Measurements from ENCODE around the gene CPEB4. TPM values are rescaled to one million over a fixed set of nuclear protein-coding genes. Genes with fewer than 3 reads are reported as not detected.

The CPEB4 gene
- total and polyA plus RNA-seq, 4 donors = 14.3 to 113 (median 32.1) TPM

- Histone ChIP-seq H3K9ac (ENCODE audit: low read depth in 1 of 2, low read length in 2 of 2) (peak overlapping the region in 1 of 2 donors; percentile 19), H3K27ac (ENCODE audit: low read depth in 1 of 2, low read length in 2 of 2) (peak overlapping the region; percentile 38 to 55), H3K4me3 (ENCODE audit: low read depth in 1 of 3, low read length in 3 of 3) (no peak overlapping the region), H3K27me3 (ENCODE audit: control insufficient read depth in 4 of 4, insufficient read depth in 4 of 4, low read length in 3 of 4) (no peaks in the 10 kb centered on the region), H3K36me3 (ENCODE audit: control insufficient read depth in 4 of 4, insufficient read depth in 3 of 4, low read depth in 1 of 4, low read length in 3 of 4) (no peaks in the 10 kb centered on the region), H3K4me1 (ENCODE audit: control insufficient read depth in 4 of 4, insufficient read depth in 4 of 4, low read length in 3 of 4) (peaks cover 4 to 15% (median 10%) of the 10 kb centered on the region in 4 donors), H3K9me3 (ENCODE audit: control insufficient read depth in 4 of 4, low read length in 3 of 4) (no peaks in the 10 kb centered on the region)
- TF ChIP-seq HNF4A (conservative IDR thresholded peaks at IDR 0.05) (peak; percentile 19 to 63), RAD21 (IDR thresholded peaks at IDR 0.05) (peak in 1 of 2 donors; percentile 38), SP1 (IDR thresholded peaks at IDR 0.05) (peak; percentile 21), REST (IDR thresholded peaks at IDR 0.05) (no peak), FOXA2 (IDR thresholded peaks at IDR 0.05) (no peak), YY1 (IDR thresholded peaks at IDR 0.05) (peak; percentile 35), JUND (IDR thresholded peaks at IDR 0.05) (peak in 1 of 2 donors; percentile 52), CTCF (IDR thresholded peaks at IDR 0.05; ENCODE audit: low read depth, low read length, missing input control) (no peak), FOXA1 (IDR thresholded peaks at IDR 0.05) (peak; percentile 21), RXRA (IDR thresholded peaks at IDR 0.05) (peak in 1 of 2 donors; percentile 61)
- no peak for DNase-seq (ENCODE audit: low spot score)
- WGBS = 71% methylated on average over 12 of the region's 12 CpGs
Observed at GRCh38 chr5:173969167-173970049, 81.3 kb downstream of the CPEB4 start.

GRCh38 chr5:173970878-173971650 lies 82.9 kb downstream of the CPEB4 start:
- Histone ChIP-seq H3K4me3 (ENCODE audit: low read depth in 1 of 3, low read length in 3 of 3) (no peak overlapping the region), H3K36me3 (ENCODE audit: control insufficient read depth in 4 of 4, insufficient read depth in 3 of 4, low read depth in 1 of 4, low read length in 3 of 4) (no peaks in the 10 kb centered on the region), H3K4me1 (ENCODE audit: control insufficient read depth in 4 of 4, insufficient read depth in 4 of 4, low read length in 3 of 4) (peaks cover 4 to 15% (median 10%) of the 10 kb centered on the region in 4 donors), H3K9me3 (ENCODE audit: control insufficient read depth in 4 of 4, low read length in 3 of 4) (no peaks in the 10 kb centered on the region), H3K27ac (ENCODE audit: low read depth in 1 of 2, low read length in 2 of 2) (no peak overlapping the region), H3K27me3 (ENCODE audit: control insufficient read depth in 4 of 4, insufficient read depth in 4 of 4, low read length in 3 of 4) (no peaks in the 10 kb centered on the region), H3K9ac (ENCODE audit: low read depth in 1 of 2, low read length in 2 of 2) (no peak overlapping the region)
- no peak for TF ChIP-seq FOXA1 (IDR thresholded peaks at IDR 0.05)
- no peak for TF ChIP-seq SP1 (IDR thresholded peaks at IDR 0.05)
- TF ChIP-seq CTCF (IDR thresholded peaks at IDR 0.05; ENCODE audit: low read depth, low read length, missing input control) = no peak
- no peak for TF ChIP-seq RXRA (IDR thresholded peaks at IDR 0.05)
- TF ChIP-seq HNF4A (conservative IDR thresholded peaks at IDR 0.05) = no peak
- no peak for TF ChIP-seq FOXA2 (IDR thresholded peaks at IDR 0.05)
- 90% methylated on average over 18 of the region's 18 CpGs for WGBS
- DNase-seq (ENCODE audit: low spot score) = no peak
